GM18505 (cell line): Measurements from ENCODE around the gene NDUFAF8.

Experiments used
- ATAC-seq: cut with Tn5 transposase; IDR thresholded peaks from one replicate; pipeline ENCODE4 v1.9.1; 2021; ENCODE audit not compliant: unreplicated experiment
- POLR2A ChIP-seq: IDR thresholded peaks from 4 replicates; pipeline ENCODE4 v1.6.1; 2011; ENCODE audit warnings: borderline replicate concordance; ENCODE audit not compliant: insufficient read depth, insufficient read length; ENCODE audit errors: extremely low read depth

NDUFAF8 gene

GRCh38 chr17:81234940-81235821, 3.9 kb upstream of the NDUFAF8 start:
- no peak for ATAC-seq
- no peak for TF ChIP-seq POLR2A

DNA sequence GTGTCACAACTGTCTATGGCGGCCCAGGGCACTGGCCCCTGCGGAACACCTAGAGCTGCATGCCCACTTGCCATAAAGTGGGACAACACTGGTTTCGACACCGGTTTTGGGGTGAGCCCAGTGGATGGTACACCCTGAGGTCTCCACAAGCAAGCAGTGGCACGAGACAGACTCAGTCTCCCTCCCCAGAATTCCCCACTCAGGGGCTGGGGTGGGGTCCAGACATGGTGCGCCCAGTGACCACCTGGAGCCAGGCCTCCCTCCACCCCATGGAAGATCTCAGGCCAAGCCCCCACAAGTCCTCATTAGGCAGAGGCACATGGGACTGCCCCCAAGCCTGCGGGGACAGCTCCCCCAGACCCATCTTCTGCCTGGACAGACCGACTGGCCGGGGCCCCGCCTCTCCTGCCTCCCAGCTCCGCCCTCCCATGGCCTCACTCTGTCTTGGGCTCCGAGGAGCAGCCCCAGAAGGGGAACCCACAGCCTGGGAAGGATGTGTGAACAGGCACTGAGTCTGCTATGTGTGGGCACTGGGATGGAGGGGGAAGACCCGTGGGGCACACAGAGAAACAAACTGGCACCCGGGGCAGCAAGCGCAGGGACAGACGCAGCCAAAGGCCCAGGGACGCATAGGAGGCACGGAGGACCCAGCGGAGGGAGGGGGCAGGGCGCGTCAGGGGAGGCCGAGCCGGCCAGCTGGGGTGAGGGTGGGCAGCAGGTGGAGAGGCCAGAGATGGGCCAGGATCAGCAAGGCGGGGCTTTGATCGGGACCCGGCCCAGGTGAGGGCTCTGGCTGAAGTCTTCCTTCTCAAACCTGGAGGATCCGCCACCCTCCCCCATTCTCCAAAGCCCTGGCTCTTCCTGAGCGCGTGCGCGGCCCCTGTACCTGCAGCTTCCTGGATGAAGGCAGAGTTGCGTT, 3.0 kb upstream of the NDUFAF8 start:
- ATAC-seq: no peak
- no peak for TF ChIP-seq POLR2A

DNA sequence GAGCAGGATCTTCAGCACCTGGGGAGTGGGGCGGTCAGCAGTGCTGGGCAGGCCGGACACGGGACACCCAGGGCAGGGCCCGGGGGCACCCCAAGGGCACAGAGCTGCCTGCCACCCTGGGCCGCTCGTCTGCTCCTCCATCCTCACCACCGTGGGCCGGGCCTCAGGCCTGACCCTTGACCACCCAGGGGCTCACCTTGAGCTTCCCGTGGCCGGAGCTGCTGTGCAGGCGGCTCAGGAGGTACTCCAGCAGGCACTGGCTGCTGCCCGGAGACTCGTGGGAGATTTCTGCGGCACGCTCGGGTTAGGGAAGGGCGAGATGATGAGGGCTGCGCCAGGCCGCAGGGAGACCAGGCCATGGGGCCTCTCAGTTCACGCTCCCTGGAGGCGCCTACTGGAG, 2.3 kb upstream of the NDUFAF8 start:
- TF ChIP-seq POLR2A: no peak

DNA sequence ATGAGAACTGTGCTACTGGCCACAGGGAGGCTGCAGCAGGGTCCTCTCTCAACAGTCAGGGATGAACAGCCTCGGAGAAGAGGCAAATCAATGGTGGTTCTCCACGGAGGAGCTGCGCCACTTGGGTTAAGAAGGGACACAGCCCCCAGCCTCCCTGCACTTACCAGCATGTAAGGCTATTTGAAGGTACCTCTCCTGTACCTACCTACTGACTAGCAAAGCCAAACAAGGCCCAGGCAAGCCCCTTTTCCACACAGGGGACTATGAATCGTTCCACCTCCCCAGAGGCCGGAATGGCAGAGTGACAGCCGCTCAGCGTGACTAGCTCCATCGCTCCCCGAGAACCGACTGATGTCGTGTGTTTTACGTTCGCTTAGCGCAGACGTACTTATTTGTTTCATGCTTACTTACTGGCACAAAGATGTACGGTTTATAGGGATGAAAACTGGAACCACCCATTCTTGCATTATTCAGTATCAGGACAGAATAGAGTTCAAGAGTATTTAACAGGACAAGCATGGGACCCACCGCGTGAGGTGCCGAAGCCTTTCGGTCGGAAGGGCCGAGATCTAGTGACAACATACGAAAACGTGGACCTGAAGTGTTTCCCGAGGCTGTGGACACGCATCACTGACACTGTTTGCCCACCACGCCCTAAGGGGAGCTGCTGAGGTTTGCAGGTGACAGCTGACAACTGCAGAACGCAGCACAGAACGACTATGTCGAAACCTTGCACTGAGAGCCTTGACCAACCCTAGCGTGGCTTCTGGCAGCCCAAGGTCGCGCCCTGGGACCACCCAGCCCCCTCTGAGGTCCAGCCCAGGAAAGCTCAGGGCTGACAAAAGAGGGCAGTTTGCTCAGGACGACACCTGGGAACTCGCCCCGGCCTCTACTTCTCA, 1.3 kb upstream of the NDUFAF8 start:
- ATAC-seq: no peak

More for the DNA sequence above, 2.3 kb upstream of the NDUFAF8 start:
- no peak for ATAC-seq

DNA sequence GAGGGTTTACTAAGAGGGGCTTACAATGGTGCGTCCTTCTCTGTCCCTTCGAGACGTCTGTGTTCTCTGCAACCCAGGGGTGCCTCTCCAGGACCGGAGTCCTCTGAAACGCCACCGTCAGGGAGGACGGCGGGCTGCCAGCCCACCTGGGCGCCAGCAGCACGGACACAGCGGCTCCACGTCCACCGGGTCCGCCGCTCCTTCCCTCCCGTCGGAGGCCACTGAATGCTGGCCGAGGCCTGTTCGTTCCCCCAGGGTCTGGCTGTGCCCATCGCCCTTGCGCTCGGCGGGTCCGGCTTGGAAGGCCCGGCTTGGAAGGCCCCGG, 666 bp upstream of the NDUFAF8 start:
- peak; percentile 8 for ATAC-seq
- TF ChIP-seq POLR2A: no peak

More for the DNA sequence above, 1.3 kb upstream of the NDUFAF8 start:
- TF ChIP-seq POLR2A: no peak

GRCh38 chr17:81239714-81240555, 817 bp downstream of the NDUFAF8 start:
- ATAC-seq: no peak

DNA sequence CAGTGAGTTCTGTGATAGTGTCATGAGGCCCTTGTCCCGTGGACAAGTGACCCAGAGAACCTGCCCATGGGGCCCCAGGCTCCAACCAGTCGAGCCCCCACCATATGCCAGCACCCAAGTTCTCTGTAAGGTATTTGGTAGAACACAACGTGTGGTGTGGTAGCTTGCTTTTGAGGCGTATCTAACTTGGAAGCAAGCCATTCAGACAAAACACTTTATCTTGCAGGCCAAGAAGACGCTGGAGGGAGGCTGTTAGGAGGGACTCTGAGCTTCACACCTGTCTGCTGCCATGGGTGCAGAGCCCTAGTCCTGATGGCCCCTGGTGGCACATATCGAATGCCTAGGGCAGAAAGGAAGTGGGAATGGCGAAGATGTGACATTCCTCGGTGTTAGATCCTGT, 1.6 kb downstream of the NDUFAF8 start:
- no peak for ATAC-seq
- TF ChIP-seq POLR2A: no peak

More at GRCh38 chr17:81239714-81240555, 817 bp downstream of the NDUFAF8 start:
- peak; percentile 50 for TF ChIP-seq POLR2A

- no peak for TF ChIP-seq POLR2A
- no peak for ATAC-seq
Observed at GRCh38 chr17:81241203-81241602, 2.1 kb downstream of the NDUFAF8 start.

GRCh38 chr17:81241648-81242420, 2.7 kb downstream of the NDUFAF8 start:
- no peak for ATAC-seq
- peak; percentile 25 for TF ChIP-seq POLR2A

GRCh38 chr17:81242421-81243332, 3.6 kb downstream of the NDUFAF8 start:
- no peak for TF ChIP-seq POLR2A

More at GRCh38 chr17:81242421-81243332, 3.6 kb downstream of the NDUFAF8 start:
- no peak for ATAC-seq
